Fibroblast of skin of right quadriceps (primary cell): ENCODE data around the gene SNRPA.
"Not testable (repeated sequence)": the region's sequence is repeated elsewhere in the genome, so short reads cannot be mapped to it uniquely, and the experiment has no call there.

Experiments used
- DNase-seq: peaks from one replicate; pipeline ENCODE4 v3.0.0-alpha.2; 2013

SNRPA gene

DNA sequence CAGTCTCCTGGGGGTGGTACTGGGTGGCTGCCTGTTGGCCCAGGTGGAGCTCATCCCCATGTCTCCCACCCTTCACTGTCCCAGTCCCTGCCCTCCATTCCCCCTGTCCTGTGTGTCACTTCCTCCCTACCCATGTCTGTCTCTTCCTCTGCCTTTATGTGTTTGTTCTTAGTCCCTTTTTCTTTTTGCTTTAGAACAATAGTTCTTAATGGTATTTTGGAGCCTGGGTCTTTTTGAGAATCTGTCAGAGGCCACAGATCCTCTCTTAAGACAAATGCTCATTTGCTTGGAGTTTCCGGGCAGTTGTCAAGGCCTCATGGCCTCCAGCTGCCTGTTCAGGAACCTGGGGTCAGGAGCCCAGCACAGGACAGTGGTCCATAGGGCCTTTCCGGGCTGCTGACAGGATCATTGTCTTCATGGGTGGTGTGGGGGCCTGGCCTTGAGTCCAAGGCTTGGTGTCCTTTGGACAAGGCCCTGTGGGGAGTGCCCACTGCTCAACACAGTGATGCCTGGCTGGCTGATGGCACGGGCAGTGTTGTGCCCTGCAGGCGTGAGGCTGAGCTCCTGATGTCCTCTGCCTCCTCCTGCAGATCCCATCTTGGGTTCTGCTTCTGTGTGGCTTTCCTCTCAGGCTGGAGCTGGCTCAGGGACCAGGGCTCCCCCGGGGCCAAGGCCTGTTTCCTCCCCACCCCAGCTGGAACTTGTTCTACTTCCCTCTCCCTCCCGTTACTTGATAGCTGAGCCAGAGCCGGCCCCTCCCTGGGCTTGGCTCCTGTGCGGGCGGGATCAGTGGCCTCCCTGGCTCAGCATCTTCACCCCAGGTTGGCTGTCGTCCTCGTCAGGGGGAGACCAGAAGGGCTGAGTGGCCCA is 51.5 kb downstream of the SNRPA start:
- DNase-seq = no peak

DNA sequence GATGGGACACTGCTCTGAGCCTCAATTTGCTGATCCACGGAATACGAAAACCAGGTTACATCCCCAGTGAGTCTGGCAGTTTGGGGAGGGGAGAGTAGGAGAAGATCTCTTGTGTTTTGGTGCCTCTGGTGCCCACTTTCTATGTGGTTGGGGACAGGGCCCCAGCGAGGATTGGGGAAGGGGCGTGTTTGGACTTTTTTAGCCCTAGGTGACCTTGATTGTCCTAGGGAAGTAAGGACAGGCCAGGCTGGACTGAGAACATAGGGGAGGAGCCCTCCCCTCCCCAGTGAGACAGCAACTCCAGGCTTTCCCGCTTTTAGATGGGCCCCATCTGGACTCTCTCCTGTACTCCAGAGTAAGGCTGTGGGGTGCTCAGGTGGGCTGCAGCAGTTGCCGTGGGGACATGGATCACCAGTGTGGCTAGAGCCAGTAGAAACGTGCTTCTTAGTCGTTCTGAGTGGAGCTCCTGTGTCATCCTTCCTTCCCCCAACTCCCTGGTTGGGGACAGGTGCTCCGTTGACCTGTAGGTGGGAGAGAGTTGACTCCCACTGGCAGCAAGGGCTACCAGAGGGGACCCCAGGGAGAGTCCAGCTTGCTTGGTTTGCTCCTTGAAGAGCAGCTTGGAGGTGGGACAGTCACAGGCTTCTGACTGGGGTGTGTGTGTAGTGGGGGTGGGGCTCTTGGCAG is 52.3 kb downstream of the SNRPA start:
- no peak for DNase-seq

DNA sequence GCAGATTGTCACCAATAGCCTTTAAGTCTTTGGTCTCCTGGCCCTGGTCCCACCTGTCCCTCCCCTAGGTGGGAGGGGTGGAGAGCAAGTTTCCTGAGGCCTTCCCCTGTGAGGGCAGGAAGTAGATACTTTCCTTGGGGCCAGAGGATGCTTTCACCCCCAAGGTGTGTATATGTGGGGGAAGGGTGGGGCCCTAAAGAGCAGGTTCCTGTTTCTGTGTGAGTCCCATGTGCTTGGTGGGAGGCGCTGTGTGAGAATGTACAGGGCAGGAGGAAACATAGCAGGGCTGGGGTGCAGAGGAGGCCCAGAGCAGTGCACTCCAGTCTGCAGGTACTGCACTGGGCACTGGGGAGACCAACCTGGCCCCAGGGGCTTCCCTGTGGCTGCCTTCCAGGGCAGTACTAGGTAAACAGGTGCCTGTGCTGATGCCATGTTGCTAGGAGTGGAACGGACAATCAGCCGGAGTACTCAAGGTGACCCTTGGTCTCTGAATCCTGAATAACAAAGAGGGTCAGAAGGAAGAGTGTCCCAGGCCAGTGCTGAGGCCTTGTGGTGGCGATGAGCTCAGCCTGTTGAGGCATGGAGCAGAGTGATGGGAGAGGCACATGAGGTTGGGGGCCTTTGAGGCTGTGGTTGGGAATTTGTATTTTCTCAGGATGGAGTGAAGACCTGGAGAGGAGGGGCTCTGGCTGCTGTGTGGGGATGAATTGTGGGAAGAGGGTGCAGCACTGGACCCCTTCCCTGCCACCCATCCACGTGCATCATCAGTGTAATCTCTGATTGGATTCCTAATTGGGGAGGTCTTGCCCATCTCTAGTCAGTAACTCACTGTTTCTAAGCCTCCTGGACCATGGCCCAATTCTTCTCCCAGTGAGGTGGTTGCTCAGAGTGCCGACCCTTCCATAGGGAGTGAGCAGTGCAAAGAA is 53.1 kb downstream of the SNRPA start:
- no peak for DNase-seq

DNA sequence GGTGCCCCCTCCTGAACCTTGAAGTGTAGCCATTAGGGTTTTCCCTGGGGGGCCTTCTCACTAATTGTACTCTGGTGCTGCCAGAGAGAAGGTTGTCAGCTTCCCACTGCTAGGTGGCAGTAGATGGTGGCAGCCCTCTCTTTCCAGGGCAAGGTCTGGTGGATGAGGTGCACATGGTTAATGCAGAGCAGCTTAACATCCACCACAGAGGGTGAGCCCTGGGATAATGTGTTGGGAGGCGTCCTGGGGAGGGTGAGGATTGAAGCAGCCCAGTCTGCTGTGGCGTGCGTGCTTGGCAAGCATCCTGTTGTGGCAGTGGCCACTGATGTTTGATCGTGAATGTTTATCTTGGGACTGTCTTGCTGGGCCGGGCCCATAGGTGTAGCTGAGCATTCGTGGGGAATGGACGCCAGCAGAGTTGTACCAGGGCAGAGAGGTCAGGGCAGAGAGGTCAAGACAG is 53.8 kb downstream of the SNRPA start:
- DNase-seq = no peak

DNA sequence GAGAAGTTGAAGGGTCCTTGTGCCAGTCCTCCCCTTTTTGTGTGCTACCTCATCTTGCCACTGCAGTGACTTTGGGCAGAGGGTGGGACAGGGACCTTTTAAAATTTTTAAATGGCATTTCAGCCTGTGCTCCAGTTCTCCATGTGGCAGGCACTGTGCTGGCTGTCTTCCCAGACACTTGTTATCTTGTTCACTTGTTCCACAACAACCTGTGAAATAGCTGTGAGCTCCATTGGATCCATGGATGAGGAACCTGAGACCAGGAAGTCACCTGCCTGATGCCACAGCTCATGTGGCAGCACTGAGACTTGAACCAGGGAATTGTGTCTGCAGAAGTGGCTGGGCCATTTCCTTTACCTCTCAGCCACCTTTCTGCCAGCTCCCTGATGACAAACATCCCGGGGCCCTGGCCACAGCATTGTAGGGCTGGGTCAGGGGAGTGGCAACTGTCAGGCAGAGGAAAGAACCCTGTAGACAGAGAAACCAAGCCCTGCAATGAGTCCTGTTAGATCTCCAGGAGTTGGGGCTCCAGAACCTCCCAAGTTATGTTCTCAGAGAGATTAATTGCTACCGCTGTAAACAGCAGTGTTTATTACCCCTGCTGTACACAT is 54.4 kb downstream of the SNRPA start:
- DNase-seq = no peak

DNA sequence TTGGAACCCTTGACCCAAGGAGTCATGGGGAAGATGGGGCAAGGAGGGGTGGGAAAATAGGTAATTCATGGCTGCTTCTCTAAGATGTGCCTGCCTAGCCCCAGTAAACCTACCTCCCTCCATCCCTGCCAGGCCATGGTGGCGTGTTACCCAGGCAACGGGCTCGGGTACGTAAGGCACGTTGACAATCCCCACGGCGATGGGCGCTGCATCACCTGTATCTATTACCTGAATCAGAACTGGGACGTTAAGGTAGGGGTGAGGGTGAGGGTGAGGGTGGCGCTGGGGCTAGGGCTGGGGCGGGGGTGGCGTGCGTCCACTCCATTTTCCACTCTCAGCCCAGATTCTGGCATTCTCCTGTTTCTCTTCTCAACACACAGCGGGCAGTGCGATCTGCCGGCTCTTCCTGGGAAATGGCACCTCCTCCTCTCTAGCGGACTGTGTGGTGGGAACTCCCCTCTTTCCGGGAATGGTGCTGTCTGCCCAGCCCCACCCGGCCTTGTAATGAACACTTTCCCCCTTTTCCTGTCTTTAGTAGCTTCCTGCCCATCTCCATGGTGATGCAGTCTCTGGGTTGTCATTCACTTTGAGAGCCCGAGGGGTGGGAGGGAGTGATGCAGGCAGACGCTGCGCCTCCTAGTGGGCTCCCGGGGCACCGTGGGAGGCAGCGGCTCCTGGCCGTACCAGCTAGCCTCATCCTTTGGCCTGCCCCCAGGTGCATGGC is 55.6 kb downstream of the SNRPA start:
- peak; percentile 98 for DNase-seq

DNA sequence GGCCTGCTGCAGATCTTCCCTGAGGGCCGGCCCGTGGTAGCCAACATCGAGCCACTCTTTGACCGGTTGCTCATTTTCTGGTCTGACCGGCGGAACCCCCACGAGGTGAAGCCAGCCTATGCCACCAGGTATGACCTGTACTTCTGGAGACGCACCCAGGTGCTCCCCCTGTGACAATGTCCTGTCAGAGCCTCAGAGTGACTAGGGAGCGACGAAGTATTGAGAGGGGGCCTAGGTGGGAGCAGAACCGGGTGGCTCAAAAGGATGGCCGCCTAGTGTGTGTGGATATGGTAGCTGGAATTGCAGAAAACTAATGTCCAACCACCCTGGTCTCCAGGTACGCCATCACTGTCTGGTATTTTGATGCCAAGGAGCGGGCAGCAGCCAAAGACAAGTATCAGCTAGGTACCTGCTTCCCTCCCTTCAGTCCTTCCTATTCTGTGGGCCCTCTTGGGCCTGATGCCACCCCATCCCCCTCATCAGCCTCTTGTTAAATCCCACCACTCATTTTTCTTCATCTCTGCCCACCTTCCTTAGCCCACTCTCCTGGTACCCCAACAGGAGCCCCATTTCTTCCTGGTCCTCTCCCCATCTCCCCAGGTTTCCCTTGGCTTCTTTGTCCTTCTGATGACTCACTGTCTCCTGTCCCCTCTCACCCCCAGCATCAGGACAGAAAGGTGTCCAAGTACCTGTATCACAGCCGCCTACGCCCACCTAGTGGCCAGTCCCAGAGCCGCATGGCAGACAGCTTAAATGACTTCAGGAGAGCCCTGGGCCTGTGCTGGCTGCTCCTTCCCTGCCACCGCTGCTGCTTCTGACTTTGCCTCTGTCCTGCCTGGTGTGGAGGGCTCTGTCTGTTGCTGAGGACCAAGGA is 56.4 kb downstream of the SNRPA start:
- DNase-seq = no peak

DNA sequence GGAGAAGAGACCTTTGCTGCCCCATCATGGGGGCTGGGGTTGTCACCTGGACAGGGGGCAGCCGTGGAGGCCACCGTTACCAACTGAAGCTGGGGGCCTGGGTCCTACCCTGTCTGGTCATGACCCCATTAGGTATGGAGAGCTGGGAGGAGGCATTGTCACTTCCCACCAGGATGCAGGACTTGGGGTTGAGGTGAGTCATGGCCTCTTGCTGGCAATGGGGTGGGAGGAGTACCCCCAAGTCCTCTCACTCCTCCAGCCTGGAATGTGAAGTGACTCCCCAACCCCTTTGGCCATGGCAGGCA is 57.0 kb downstream of the SNRPA start:
- no peak for DNase-seq

DNA sequence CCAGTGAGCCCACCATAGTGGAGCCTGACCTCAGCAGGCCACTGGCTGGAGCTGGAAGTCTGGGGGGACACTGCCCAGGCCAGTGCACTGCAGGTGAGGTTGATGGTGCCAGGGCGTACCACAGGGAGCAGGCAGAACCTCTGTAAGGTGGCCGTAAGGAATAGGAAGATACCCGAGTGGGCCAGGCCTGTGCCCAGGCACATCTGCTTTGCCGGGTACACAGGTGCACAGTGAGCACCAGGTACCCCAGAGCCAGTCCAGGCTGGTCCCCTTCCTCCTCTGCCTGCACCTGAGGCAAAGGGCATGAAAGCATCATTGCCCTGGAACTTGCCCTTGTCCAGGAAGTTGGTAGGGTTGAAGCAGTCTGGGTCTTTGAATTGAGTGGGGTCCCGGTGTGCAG is 57.5 kb downstream of the SNRPA start:
- no peak for DNase-seq

DNA sequence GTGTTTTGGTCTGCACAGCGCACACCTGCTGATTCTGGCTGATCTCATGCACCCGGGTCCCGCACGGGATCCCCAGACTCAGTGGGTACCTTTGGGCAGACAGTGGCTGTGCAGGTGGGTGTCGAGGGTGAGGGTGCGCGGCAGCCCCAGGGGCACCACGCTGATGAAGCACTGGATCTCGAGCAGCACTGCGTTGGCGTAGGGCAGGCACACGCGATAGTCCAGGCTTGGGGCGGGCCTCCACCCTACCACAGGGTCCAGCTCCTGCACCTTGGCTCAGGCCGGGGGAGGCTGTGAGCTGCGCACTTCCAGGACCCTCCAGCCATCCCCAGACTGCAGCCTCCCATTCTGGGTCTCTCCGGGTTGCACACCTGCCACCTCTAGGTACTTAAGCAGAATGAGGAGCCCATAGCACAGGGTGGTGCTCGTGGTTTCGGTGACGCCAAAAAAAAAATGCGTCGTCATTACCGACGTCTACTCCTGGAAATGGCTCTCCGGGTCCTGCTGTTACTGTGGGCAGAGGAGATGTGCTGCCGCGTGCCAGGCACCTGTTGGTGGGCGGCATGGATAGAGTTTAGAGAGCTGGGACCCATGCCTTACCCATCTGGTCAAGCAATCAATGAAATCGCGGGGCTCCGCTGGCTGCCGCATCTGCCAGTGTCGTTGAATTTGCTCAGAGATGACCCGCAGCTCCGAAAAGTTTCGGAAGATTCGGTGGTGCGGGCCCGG is 58.5 kb downstream of the SNRPA start:
- DNase-seq = no peak

DNA sequence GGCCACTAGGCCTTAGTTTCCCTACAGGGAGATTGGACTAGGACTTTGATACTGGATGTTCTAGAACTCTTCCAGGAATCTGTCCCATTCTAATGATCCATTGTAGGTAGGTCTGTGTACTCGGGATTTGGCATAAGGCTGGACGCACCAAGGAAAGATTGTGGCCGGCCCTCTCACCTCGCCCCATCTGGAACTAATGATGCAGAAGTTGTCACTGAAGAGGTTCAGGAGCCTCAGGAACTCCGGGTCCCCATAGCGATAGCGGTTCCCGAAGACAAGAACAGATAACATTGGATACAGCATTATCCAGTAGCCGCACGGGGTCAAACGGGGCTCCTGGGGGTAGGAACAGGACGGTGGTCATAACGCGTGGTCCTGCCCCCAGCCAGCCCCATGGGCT is 59.2 kb downstream of the SNRPA start:
- DNase-seq = no peak

DNA sequence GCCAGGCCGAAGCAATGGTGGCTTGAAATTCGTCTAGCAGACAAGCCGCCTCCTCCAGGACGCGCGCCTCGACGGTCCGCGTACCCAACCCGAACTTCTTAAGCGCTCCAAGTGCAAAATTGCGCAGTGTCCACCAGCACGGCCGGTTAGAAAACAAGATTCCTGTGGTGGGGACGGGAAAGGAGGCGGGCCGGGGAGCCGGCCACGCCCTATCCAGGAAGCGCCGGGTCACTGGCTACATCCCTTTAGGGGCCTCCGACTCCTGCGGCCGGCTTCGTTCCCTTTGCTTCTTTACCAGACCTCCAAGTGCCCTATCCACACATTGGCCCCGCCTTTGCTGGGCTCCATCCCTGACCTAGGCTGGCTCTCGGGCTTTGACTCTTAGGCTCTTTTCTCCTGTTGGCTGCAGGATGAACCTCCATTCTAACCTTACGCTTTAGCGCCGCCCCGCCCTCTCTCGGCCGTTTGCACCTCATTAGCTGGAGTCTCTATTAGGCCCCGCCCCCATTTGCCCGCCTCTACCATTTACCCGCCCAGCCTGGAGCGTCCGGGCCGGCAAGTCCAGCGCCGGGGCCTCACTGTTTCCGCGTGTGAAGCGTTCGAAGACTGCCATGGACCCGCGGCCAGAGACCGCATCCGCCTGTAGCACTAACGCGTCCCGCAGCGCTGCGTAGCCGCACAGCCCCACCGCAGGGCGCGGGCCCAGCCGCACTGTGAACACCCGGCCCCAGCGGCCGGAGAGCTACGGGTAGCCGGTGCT is 59.8 kb downstream of the SNRPA start:
- peak; percentile 70 for DNase-seq

DNA sequence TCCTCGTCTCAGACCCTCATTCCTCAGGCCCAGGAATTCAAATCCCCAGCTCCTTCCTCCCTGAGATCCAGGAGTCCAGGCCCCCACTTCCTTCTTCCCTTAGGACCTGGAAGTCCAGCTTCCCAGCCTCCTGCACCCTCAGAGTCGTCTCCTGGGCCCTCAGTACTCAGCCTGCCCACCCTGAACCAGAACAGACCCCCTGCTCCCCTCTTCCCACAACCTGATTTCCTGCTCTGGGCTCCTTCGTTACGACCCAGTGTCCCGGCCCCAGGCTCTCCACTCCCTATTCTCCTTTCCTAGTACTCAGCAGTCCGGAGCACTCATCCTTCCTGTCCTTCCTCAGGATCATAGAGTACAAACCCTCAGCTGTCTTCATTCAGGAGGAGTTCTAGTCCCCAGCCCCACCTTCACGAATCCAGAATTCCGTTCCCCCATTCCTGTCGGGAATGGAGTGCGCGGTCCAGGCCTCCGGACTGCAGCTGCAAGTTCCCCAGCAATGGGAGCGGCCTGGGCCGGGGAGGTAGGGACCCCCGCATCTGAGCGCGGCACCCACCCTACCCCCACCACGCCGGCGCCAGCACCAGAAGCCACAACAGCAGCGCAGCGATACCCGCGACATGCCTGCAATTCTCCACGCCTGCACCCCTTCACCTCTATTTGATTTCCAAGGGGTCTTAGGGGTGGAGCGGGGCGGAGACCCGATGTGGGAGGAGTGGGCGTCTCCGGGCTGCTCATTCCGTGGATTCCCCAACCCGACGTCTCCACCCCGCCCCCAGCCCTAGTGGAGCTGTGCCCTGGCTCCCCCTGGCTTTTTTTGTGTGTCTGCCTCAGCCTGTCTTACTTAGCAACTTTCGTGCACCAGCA is 60.7 kb downstream of the SNRPA start:
- DNase-seq = no peak

DNA sequence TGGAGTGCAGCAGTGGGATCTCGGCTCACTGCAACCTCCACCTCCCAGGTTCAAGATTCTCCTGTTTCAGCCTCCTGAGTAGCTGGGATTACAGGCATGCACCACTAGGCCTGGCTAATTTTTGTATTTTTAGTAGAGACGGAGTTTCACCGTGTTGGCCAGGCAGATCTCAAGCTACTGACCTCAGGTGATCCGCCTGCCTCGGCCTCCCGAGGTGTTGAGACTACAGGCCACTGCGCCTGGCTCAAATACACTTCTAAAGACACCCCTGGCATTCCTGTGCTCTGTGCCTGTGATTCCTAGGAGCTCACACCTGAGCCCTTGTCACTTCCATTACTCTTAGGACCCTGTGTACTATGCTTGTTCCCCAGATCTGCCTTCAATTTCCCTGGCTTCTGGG is 61.6 kb downstream of the SNRPA start:
- not testable (repeated sequence) for DNase-seq

DNA sequence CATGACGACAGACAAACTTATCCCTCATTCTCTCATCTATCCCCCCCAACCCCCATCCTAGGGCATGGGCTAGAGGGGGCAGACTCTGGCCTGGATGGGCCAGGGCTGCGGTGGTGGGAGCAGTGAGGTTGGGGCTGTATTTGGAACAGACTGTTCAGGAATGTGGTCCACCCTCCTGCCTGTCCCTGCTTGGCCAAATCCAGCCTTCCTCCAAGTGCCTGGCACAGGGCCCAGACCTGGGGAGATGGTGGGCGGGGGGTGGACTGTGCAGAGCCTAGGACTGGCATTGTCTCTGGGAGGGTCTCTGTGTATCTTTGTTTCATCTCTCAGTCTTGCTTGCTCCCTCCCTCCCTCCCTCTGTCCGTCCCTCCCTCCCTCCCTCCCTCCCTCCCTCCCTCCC is 62.2 kb downstream of the SNRPA start:
- no peak for DNase-seq
